Epithelial cell of esophagus (primary cell): ENCODE measurements around the gene UBXN11.
A peak's percentile ranks its signal among the peaks of the same experiment; 100 is the strongest.

Experiments
- DNase-seq: peaks from one replicate; pipeline ENCODE4 v3.0.0; 2010; ENCODE audit warnings: low read depth
- H3K4me3 ChIP-seq: 2 replicates; pipeline ENCODE4 v1.5.1; 2011; ENCODE audit warnings: mild to moderate bottlenecking, low read length, control low read depth
- CTCF ChIP-seq: IDR thresholded peaks from 2 replicates; pipeline ENCODE4 v1.5.1; 2011; ENCODE audit warnings: low read depth, mild to moderate bottlenecking, low read length, control low read depth, inconsistent platforms; ENCODE audit not compliant: insufficient read depth; ENCODE audit errors: missing control alignments

Gene UBXN11

GRCh38 chr1:26306290-26307229, at the start of gene UBXN11:
TSS of gene UBXN11 (minus strand) at chr1:26306636. CDS start at chr1:26302883, 3,753 bp downstream.
- TF ChIP-seq CTCF = no peak
- H3K4me3 ChIP-seq = peak within 1 kb of the TSS; percentile 92
- peak; percentile 98 for DNase-seq

GRCh38 chr1:26356106-26356505, 49.7 kb upstream of the UBXN11 start:
- TF ChIP-seq CTCF = no peak
- H3K4me3 ChIP-seq = no peak overlapping the region
- peak; percentile 24 for DNase-seq

- no peak for DNase-seq
- no peak overlapping the region for H3K4me3 ChIP-seq
- TF ChIP-seq CTCF = no peak
Measured at GRCh38 chr1:26354972-26355371, 48.5 kb upstream of the UBXN11 start.

GRCh38 chr1:26353976-26354820, 47.8 kb upstream of the UBXN11 start, which contains the start of gene CRYBG2:
TSS of gene CRYBG2 (minus strand) at chr1:26354130. CDS start at chr1:26346657, 7,473 bp downstream.
- peak; percentile 93 for DNase-seq
- no peak for TF ChIP-seq CTCF
- H3K4me3 ChIP-seq = peak within 1 kb of the TSS; percentile 75

GRCh38 chr1:26353210-26353859, 46.9 kb upstream of the UBXN11 start:
- no peak for TF ChIP-seq CTCF
- peak; percentile 60 for DNase-seq
- H3K4me3 ChIP-seq = peak overlapping the region; percentile 75

GRCh38 chr1:26352338-26352679, 45.9 kb upstream of the UBXN11 start:
- DNase-seq = no peak
- peak overlapping the region; percentile 75 for H3K4me3 ChIP-seq
- TF ChIP-seq CTCF = no peak
